H1 (cell line): Measurements from ENCODE around the gene KRT78. TPM values are rescaled to one million over a fixed set of nuclear protein-coding genes. Genes with fewer than 3 reads are reported as not detected.

Experiments used
- CTCF ChIA-PET: fragments of 300-600 bp; sonication (Branson Sonifier 250); formaldehyde crosslinking; loops from one replicate; lab custom pipeline; 2021; ENCODE audit not compliant: partially characterized antibody; lab: Charles Lee
- POLR2A ChIA-PET: fragments of 300-600 bp; sonication (Branson Sonifier 250); formaldehyde crosslinking; loops from one replicate; lab custom pipeline; 2021; ENCODE audit warnings: inconsistent platforms; ENCODE audit not compliant: partially characterized antibody; lab: Charles Lee
- DNase-seq, 2 experiments: peaks; one replicate each; pipeline versions ENCODE4 v3.0.0 to v3.0.0-alpha.2; 2010 to 2022; ENCODE audit warnings: low spot score in 2 of 2, low read depth in 1 of 2, mixed read lengths in 1 of 2
- FAIRE-seq: peaks from 2 replicates; lab custom pipeline; 2011; peaks lifted over from hg19 to GRCh38; lab: Jason Lieb, UNC
- H2AFZ ChIP-seq: 2 replicates; pipeline ENCODE4 v1.8.1; 2012; ENCODE audit warnings: low read length, inconsistent platforms
- H2AK5ac ChIP-seq: 2 replicates; pipeline ENCODE4 v1.6.1; 2013; ENCODE audit warnings: low read depth, low read length
- H2BK120ac ChIP-seq: replicated peaks from 2 replicates; pipeline ENCODE3; 2013; ENCODE audit warnings: low read depth, low read length, inconsistent platforms
- H2BK12ac ChIP-seq: 2 replicates; pipeline ENCODE4 v1.6.1; 2013; ENCODE audit warnings: low read depth, low read length
- H2BK15ac ChIP-seq: 2 replicates; pipeline ENCODE4 v1.6.1; 2013; ENCODE audit warnings: low read length
- H2BK20ac ChIP-seq: 2 replicates; pipeline ENCODE4 v1.6.1; 2013; ENCODE audit warnings: low read length
- H2BK5ac ChIP-seq: 2 replicates; pipeline ENCODE4 v1.6.1; 2013; ENCODE audit warnings: low read depth, low read length
- H3K14ac ChIP-seq: 2 replicates; pipeline ENCODE4 v1.6.1; 2013; ENCODE audit warnings: inconsistent platforms; ENCODE audit not compliant: insufficient read length
- H3K18ac ChIP-seq: 2 replicates; pipeline ENCODE4 v1.6.1; 2013; ENCODE audit warnings: low read length; ENCODE audit errors: extremely low read depth
- H3K23ac ChIP-seq: 2 replicates; pipeline ENCODE4 v1.6.1; 2013; ENCODE audit warnings: inconsistent platforms; ENCODE audit not compliant: insufficient read length
- H3K23me2 ChIP-seq: 2 replicates; pipeline ENCODE4 v1.6.1; 2013; ENCODE audit warnings: low read depth, low read length
- H3K27ac ChIP-seq: 2 replicates; pipeline ENCODE4 v1.6.1; 2011; ENCODE audit warnings: low read depth, low read length, inconsistent platforms
- H3K27me3 ChIP-seq, 4 experiments: replicated peaks in 1 of 4; 1 replicate in 1 of 4; 2 replicates in 3 of 4; pipeline versions ENCODE4 v1.6.1 to v1.8.1; 2011 to 2013; ENCODE audit warnings: low read length in 3 of 4, mild to moderate bottlenecking in 3 of 4, inconsistent platforms in 2 of 4, mixed read lengths in 2 of 4, moderate library complexity in 1 of 4; ENCODE audit not compliant: control insufficient read depth in 3 of 4, insufficient read depth in 3 of 4; ENCODE audit errors: extremely low read depth in 1 of 4
- H3K36me3 ChIP-seq, 4 experiments: 2 replicates each; pipeline versions ENCODE4 v1.6.1 to v1.8.1; 2011 to 2013; ENCODE audit warnings: mild to moderate bottlenecking in 4 of 4, low read length in 3 of 4, moderate library complexity in 2 of 4, control low read depth in 1 of 4, inconsistent platforms in 1 of 4; ENCODE audit not compliant: insufficient read depth in 4 of 4, control insufficient read depth in 2 of 4
- H3K4ac ChIP-seq: replicated peaks from 2 replicates; pipeline ENCODE3; 2013; ENCODE audit warnings: low read length, low read depth, mixed read lengths, inconsistent platforms; ENCODE audit not compliant: insufficient read length
- H3K4me1 ChIP-seq, 4 experiments: replicated peaks in 1 of 4; 1 replicate in 1 of 4; 2 replicates in 3 of 4; pipeline versions ENCODE4 v1.6.1 to v1.8.1; 2011 to 2013; ENCODE audit warnings: low read length in 3 of 4, inconsistent platforms in 2 of 4, mixed read lengths in 1 of 4; ENCODE audit not compliant: insufficient read depth in 4 of 4, control insufficient read depth in 3 of 4
- H3K4me2 ChIP-seq, 2 experiments: 2 replicates each; pipeline versions ENCODE4 v1.6.1 to v1.8.1; 2011 to 2013; ENCODE audit warnings: low read depth in 2 of 2, low read length in 2 of 2, control low read depth in 1 of 2, inconsistent platforms in 1 of 2, mild to moderate bottlenecking in 1 of 2; ENCODE audit not compliant: insufficient read depth in 1 of 2
- H3K4me3 ChIP-seq, 4 experiments: fragments of 200-600, 300-600 bp in 1 of 4; sonication (generic), shearing (Covaris generic), sonication (Bioruptor Twin) in 1 of 4; 2 replicates each; pipeline versions ENCODE4 v1.5.1 to v1.8.1; 2011 to 2016; ENCODE audit warnings: low read length in 4 of 4, low read depth in 3 of 4, control low read depth in 2 of 4, inconsistent platforms in 2 of 4, mild to moderate bottlenecking in 2 of 4, mixed read lengths in 1 of 4, moderate library complexity in 1 of 4; ENCODE audit not compliant: insufficient read depth in 2 of 4; ENCODE audit errors: extremely low read depth in 1 of 4
- H3K56ac ChIP-seq: replicated peaks from 2 replicates; pipeline ENCODE3; 2013; ENCODE audit warnings: low read depth, mild to moderate bottlenecking, mixed read lengths, low read length, inconsistent platforms; ENCODE audit not compliant: insufficient read length
- H3K79me1 ChIP-seq: 2 replicates; pipeline ENCODE4 v1.6.1; 2013; ENCODE audit warnings: low read depth, low read length, control low read depth
- H3K79me2 ChIP-seq, 2 experiments: 2 replicates each; pipeline versions ENCODE4 v1.6.1 to v1.8.1; 2012 to 2013; ENCODE audit warnings: low read length in 2 of 2, mild to moderate bottlenecking in 2 of 2, inconsistent platforms in 1 of 2; ENCODE audit not compliant: insufficient read depth in 2 of 2, control insufficient read depth in 1 of 2
- H3K9ac ChIP-seq, 4 experiments: replicated peaks in 1 of 4; 1 replicate in 1 of 4; 2 replicates in 3 of 4; pipeline versions ENCODE4 v1.6.1 to v1.8.1; 2011 to 2013; ENCODE audit warnings: low read depth in 3 of 4, low read length in 3 of 4, control low read depth in 2 of 4, mild to moderate bottlenecking in 2 of 4, moderate library complexity in 2 of 4, inconsistent platforms in 1 of 4; ENCODE audit errors: extremely low read depth in 1 of 4
- H3K9me3 ChIP-seq, 2 experiments: 2 replicates each; pipeline versions ENCODE4 v1.6.1 to v1.8.1; 2012 to 2013; ENCODE audit warnings: mild to moderate bottlenecking in 2 of 2, moderate library complexity in 2 of 2, control low read depth in 1 of 2, inconsistent platforms in 1 of 2, low read depth in 1 of 2, low read length in 1 of 2, mixed read lengths in 1 of 2; ENCODE audit not compliant: insufficient read depth in 2 of 2
- H4K20me1 ChIP-seq, 2 experiments: replicated peaks in 1 of 2; 2 replicates each; pipeline versions ENCODE3 to v1.8.1; 2011 to 2013; ENCODE audit warnings: inconsistent platforms in 2 of 2, low read length in 2 of 2, mild to moderate bottlenecking in 1 of 2; ENCODE audit not compliant: insufficient read depth in 2 of 2, control insufficient read depth in 1 of 2
- H4K5ac ChIP-seq: 2 replicates; pipeline ENCODE4 v1.6.1; 2013; ENCODE audit warnings: low read length, low read depth, mixed read lengths, inconsistent platforms; ENCODE audit not compliant: insufficient read length
- H4K8ac ChIP-seq: 2 replicates; pipeline ENCODE4 v1.8.0; 2013; ENCODE audit warnings: mild to moderate bottlenecking, moderate library complexity, low read length, inconsistent platforms; ENCODE audit not compliant: insufficient read depth; ENCODE audit errors: extremely low read depth
- H4K91ac ChIP-seq: replicated peaks from 2 replicates; pipeline ENCODE3; 2013; ENCODE audit warnings: low read length, mixed read lengths, inconsistent platforms; ENCODE audit not compliant: insufficient read length
- BCL11A ChIP-seq, 2 experiments: IDR thresholded peaks; one replicate each; pipeline ENCODE4 v1.6.1; 2011; ENCODE audit warnings: low read depth in 2 of 2, low read length in 2 of 2, mild to moderate bottlenecking in 2 of 2
- KDM5A ChIP-seq: fragments of 200-600 bp; IDR thresholded peaks from 2 replicates; pipeline ENCODE4 v1.7.1; 2012; ENCODE audit warnings: mild to moderate bottlenecking, low read length, inconsistent platforms, mixed read lengths
- NRF1 ChIP-seq: IDR thresholded peaks from 2 replicates; pipeline ENCODE4 v1.6.1; 2011; ENCODE audit warnings: mild to moderate bottlenecking, low read depth, low read length, improper control_type of control experiment
- POLR2A ChIP-seq, 2 experiments: IDR thresholded peaks; 1 replicate in 1 of 2; 2 replicates in 1 of 2; pipeline ENCODE4 v1.6.1; 2011; ENCODE audit warnings: low read depth in 2 of 2, low read length in 2 of 2, mild to moderate bottlenecking in 2 of 2; ENCODE audit errors: control extremely low read depth in 1 of 2
- RFX5 ChIP-seq: IDR thresholded peaks from 2 replicates; pipeline ENCODE4 v1.6.1; 2011; ENCODE audit warnings: low read depth, low read length, improper control_type of control experiment, borderline replicate concordance
- SIX5 ChIP-seq: IDR thresholded peaks from 2 replicates; pipeline ENCODE4 v1.6.1; 2011; ENCODE audit warnings: mild to moderate bottlenecking, low read depth, low read length
- YY1 ChIP-seq: IDR thresholded peaks from 2 replicates; pipeline ENCODE4 v1.6.1; 2011; ENCODE audit warnings: low read depth, mild to moderate bottlenecking, low read length
- ZNF274 ChIP-seq: IDR thresholded peaks from 2 replicates; pipeline ENCODE4 v1.7.0; 2012; ENCODE audit warnings: low read length, borderline replicate concordance; ENCODE audit errors: extremely low read depth
- WGBS, 2 experiments: shearing (Covaris generic) in 1 of 2; methylation state at CpG; one replicate each; pipeline versions ENCODE4 v1.1.6 to v1.1.7; 2013 to 2015; ENCODE audit warnings: low lambda C conversion rate in 2 of 2, mixed read lengths in 2 of 2, inconsistent platforms in 1 of 2, low coverage in 1 of 2, missing lambda C conversion rate in 1 of 2; ENCODE audit not compliant: insufficient replicate concordance in 2 of 2, insufficient coverage in 1 of 2, insufficient read length in 1 of 2; ENCODE audit errors: extremely low coverage in 1 of 2, missing lambda C conversion rate in 1 of 2; 5-methylcytosine and 5-hydroxymethylcytosine counted together
- polyA plus RNA-seq, 7 experiments: library from polyadenylated mRNA; depleted of rRNA in 3 of 7; stranded (reverse) in 5 of 7; unstranded in 2 of 7; fragments of >200 nt in 5 of 7; fragments of 200-250 nt in 2 of 7; gene quantifications; 1 replicate in 5 of 7; 2 replicates in 1 of 7; 4 replicates in 1 of 7; pipeline versions ENCODE4 v1.2.1 to v1.2.3, GENCODE V29; 2011 to 2013; ENCODE audit warnings: missing spikeins in 2 of 7, mixed read lengths in 2 of 7
- total RNA-seq: library from RNA; stranded (reverse); fragmentation: NEBNext Ultra II Directional; extraction: Animal tissue kit (Norgen Biotek cat#: 25700); gene quantifications from 2 replicates; pipeline ENCODE4 v1.2.1, GENCODE V29; 2021

KRT78 gene
- total and polyA plus RNA-seq, 2 of the 8 experiments (the other 6 are each of a cell fraction or from before 2014, with no cell fraction given): not detected

GRCh38 chr12:52825961-52826360 is 22.8 kb downstream of the KRT78 start:
- Histone ChIP-seq H3K27ac (no peak overlapping the region), H3K36me3 (no peaks in the 10 kb centered on the region), H2AK5ac (no peak overlapping the region; the same call in 1 of the 2 replicates), H2BK15ac (peak overlapping the region; percentile 63; the same call in 1 of the 2 replicates), H3K4me2 (no peak overlapping the region), H3K4ac (no peak overlapping the region), H3K56ac (no peak overlapping the region), H4K8ac (no peak overlapping the region), H2BK120ac (no peak overlapping the region), H3K79me1 (no peaks in the 10 kb centered on the region), H4K20me1 (no peaks in the 10 kb centered on the region), H3K79me2 (no peaks in the 10 kb centered on the region), H3K9ac (no peak overlapping the region), H3K4me3 (no peak overlapping the region), H3K14ac (no peak overlapping the region), H3K18ac (no peak overlapping the region; the same call in 1 of the 2 replicates), H2BK20ac (no peak overlapping the region), H3K23ac (no peak overlapping the region), H2AFZ (no peak overlapping the region), H4K5ac (no peak overlapping the region), H3K23me2 (no peaks in the 10 kb centered on the region), H3K4me1 (no peaks in the 10 kb centered on the region; a peak in 2 of 7 replicates), H3K9me3 (no peaks in the 10 kb centered on the region), H4K91ac (no peak overlapping the region), H2BK5ac (no peak overlapping the region), H2BK12ac (no peak overlapping the region), H3K27me3 (0 out of 7 replicates have a peak, but pooled peaks cover 0 to 2% (median 0%) of the 10 kb centered on the region in 4 experiments)
- no peak for DNase-seq
- CTCF ChIA-PET: interaction anchor here (0.9 to 1.6 kb wide), 4 partner anchors 9 to 54 kb away, joined by 3 to 6 read pairs (median 4); no protein-coding TSS in a partner anchor
- POLR2A ChIA-PET: no interaction called here
- 87% methylated on average over 4 of the region's 4 CpGs; no CpG with 5 or more reads in 1 of the 2 experiments for WGBS, 2 experiments
- FAIRE-seq: no peak
- TF ChIP-seq ZNF274 (no peak), YY1 (no peak), NRF1 (no peak), BCL11A (IDR thresholded peaks at IDR 0.05; ENCODE audit: low read depth in 2 of 2, low read length in 2 of 2) (no peak), SIX5 (no peak), POLR2A (IDR thresholded peaks at IDR 0.05; ENCODE audit: control extremely low read depth in 1 of 2, low read depth in 2 of 2, low read length in 2 of 2) (no peak), KDM5A (no peak), RFX5 (no peak)
